ENCODE measurements around the gene LPCAT3. TPM values are rescaled to one million over a fixed set of nuclear protein-coding genes. Genes with fewer than 3 reads are reported as not detected.

Gene LPCAT3
- total RNA-seq, 1 donor from 2014 or later, result 42.0 TPM

GRCh38 chr12:6939191-6939540, 79.1 kb downstream of the LPCAT3 start:
- H3K27me3 ChIP-seq, result no peaks in the 10 kb centered on the region
- no peak for DNase-seq (ENCODE audit: extremely low spot score in 2 of 2)
- no peaks in the 10 kb centered on the region for H3K9me3 ChIP-seq
- H3K4me1 ChIP-seq, result peaks cover 43% of the 10 kb centered on the region
- peak overlapping the region; percentile 94 for H3K27ac ChIP-seq
- intact Hi-C loops (cut with DNase I), result no loop called here
- TF ChIP-seq POLR2A (IDR thresholded peaks at IDR 0.05), result no peak
- no peak for TF ChIP-seq POLR2AphosphoS5 (IDR thresholded peaks at IDR 0.05; ENCODE audit: insufficient read depth in 1 of 2, low read depth in 1 of 2)
- no peak for TF ChIP-seq CTCF (IDR thresholded peaks at IDR 0.05)
- H3K36me3 ChIP-seq, result peaks cover 0 to 16% of the 10 kb centered on the region in 2 donors
- H3K4me3 ChIP-seq, result no peak overlapping the region

GRCh38 chr12:6938353-6939190, 79.7 kb downstream of the LPCAT3 start:
- TF ChIP-seq POLR2A (IDR thresholded peaks at IDR 0.05) (no peak), CTCF (IDR thresholded peaks at IDR 0.05) (peak in 1 of 3 experiments; percentile 4), POLR2AphosphoS5 (IDR thresholded peaks at IDR 0.05; ENCODE audit: insufficient read depth in 1 of 2, low read depth in 1 of 2) (no peak)
- DNase-seq (ENCODE audit: extremely low spot score in 2 of 2), result no peak
- Histone ChIP-seq H3K4me3 (peak overlapping the region; percentile 58 to 59), H3K9me3 (no peaks in the 10 kb centered on the region), H3K36me3 (peaks cover 0 to 21% of the 10 kb centered on the region in 2 donors), H3K4me1 (peaks cover 49% of the 10 kb centered on the region), H3K27ac (peak overlapping the region; percentile 94), H3K27me3 (no peaks in the 10 kb centered on the region)
- intact Hi-C loops (cut with DNase I), result no loop called here

GRCh38 chr12:6937481-6938352, 80.6 kb downstream of the LPCAT3 start:
- H3K36me3 ChIP-seq, result peaks cover 0 to 25% of the 10 kb centered on the region in 2 donors
- H3K4me1 ChIP-seq, result peaks cover 49% of the 10 kb centered on the region
- TF ChIP-seq POLR2A (IDR thresholded peaks at IDR 0.05) (peak in 1 of 2 donors; percentile 43), POLR2AphosphoS5 (IDR thresholded peaks at IDR 0.05; ENCODE audit: insufficient read depth in 1 of 2, low read depth in 1 of 2) (peak; percentile 97 to 98), CTCF (IDR thresholded peaks at IDR 0.05) (peak; percentile 84 to 94 (median 91))
- H3K27ac ChIP-seq, result peak overlapping the region; percentile 94
- peak in 1 of 2 donors; percentile 94 for DNase-seq (ENCODE audit: extremely low spot score in 2 of 2)
- H3K27me3 ChIP-seq, result no peaks in the 10 kb centered on the region
- peak overlapping the region; percentile 58 to 59 for H3K4me3 ChIP-seq
- intact Hi-C loops (cut with DNase I), result no loop called here
- H3K9me3 ChIP-seq, result no peaks in the 10 kb centered on the region

GRCh38 chr12:6936636-6937480, 81.4 kb downstream of the LPCAT3 start:
- peak overlapping the region; percentile 94 for H3K27ac ChIP-seq
- peaks cover 0 to 25% of the 10 kb centered on the region in 2 donors for H3K36me3 ChIP-seq
- DNase-seq (ENCODE audit: extremely low spot score in 2 of 2), result no peak
- H3K9me3 ChIP-seq, result no peaks in the 10 kb centered on the region
- intact Hi-C loops (cut with DNase I), result no loop called here
- H3K4me1 ChIP-seq, result peaks cover 54% of the 10 kb centered on the region
- TF ChIP-seq POLR2A (IDR thresholded peaks at IDR 0.05) (no peak), POLR2AphosphoS5 (IDR thresholded peaks at IDR 0.05; ENCODE audit: insufficient read depth in 1 of 2, low read depth in 1 of 2) (no peak), CTCF (IDR thresholded peaks at IDR 0.05) (no peak)
- peak overlapping the region; percentile 58 to 59 for H3K4me3 ChIP-seq
- no peaks in the 10 kb centered on the region for H3K27me3 ChIP-seq
